IPS DF 6.9 (cell line): ENCODE data around the gene LRCH4.

Experiments
- DNase-seq: peaks from one replicate; pipeline ENCODE4 v3.0.0-alpha.2; 2013; ENCODE audit warnings: low read depth, low spot score
- H3K27ac ChIP-seq: one replicate; pipeline ENCODE4 v1.5.1; 2013; ENCODE audit warnings: low read length, control low read depth
- H3K27me3 ChIP-seq: 2 replicates; pipeline ENCODE4 v1.6.1; 2013; ENCODE audit warnings: mild to moderate bottlenecking, low read length; ENCODE audit not compliant: control insufficient read depth, insufficient read depth
- H3K36me3 ChIP-seq: 2 replicates; pipeline ENCODE4 v1.6.1; 2013; ENCODE audit warnings: low read length; ENCODE audit not compliant: control insufficient read depth, insufficient read depth
- H3K4me1 ChIP-seq: 2 replicates; pipeline ENCODE4 v1.6.1; 2013; ENCODE audit warnings: low read length; ENCODE audit not compliant: control insufficient read depth, insufficient read depth
- H3K4me3 ChIP-seq: 2 replicates; pipeline ENCODE4 v1.5.1; 2013; ENCODE audit warnings: mild to moderate bottlenecking, low read length
- H3K9me3 ChIP-seq: 2 replicates; pipeline ENCODE4 v1.6.1; 2013; ENCODE audit warnings: low read length, inconsistent platforms; ENCODE audit not compliant: control insufficient read depth, insufficient read depth
- WGBS: extraction: QIAGEN DNeasy Blood & Tissue Kit; methylation state at CpG from one replicate; pipeline ENCODE4 v1.1.7; 2013; ENCODE audit warnings: mixed read lengths, missing lambda C conversion rate; ENCODE audit not compliant: insufficient read length, insufficient coverage; 5-methylcytosine and 5-hydroxymethylcytosine counted together

The LRCH4 gene

GRCh38 chr7:100580466-100581283 is 5.3 kb downstream of the LRCH4 start:
- DNase-seq = no peak
- Histone ChIP-seq H3K27ac (no peak overlapping the region), H3K4me3 (no peak overlapping the region), H3K27me3 (no peaks in the 10 kb centered on the region), H3K36me3 (peaks cover 35% of the 10 kb centered on the region), H3K4me1 (peaks cover 10% of the 10 kb centered on the region), H3K9me3 (no peaks in the 10 kb centered on the region)
- 100% methylated on average over 3 of the region's 11 CpGs for whole genome bisulfite sequencing

- no peak overlapping the region for H3K4me3 ChIP-seq
- H3K36me3 ChIP-seq = peaks cover 47% of the 10 kb centered on the region
- no CpG with 5 or more reads among the region's 28 CpGs for WGBS
- H3K9me3 ChIP-seq = no peaks in the 10 kb centered on the region
- peaks cover 2% of the 10 kb centered on the region; the same call in 1 of the 2 replicates for H3K4me1 ChIP-seq
- H3K27ac ChIP-seq = no peak overlapping the region
- H3K27me3 ChIP-seq = no peaks in the 10 kb centered on the region
- no peak for DNase-seq
Measured at GRCh38 chr7:100578246-100579183, 7.4 kb downstream of the LRCH4 start.

- peaks cover 47% of the 10 kb centered on the region for H3K36me3 ChIP-seq
- H3K27ac ChIP-seq = no peak overlapping the region
- no CpG with 5 or more reads among the region's 14 CpGs for WGBS
Measured at GRCh38 chr7:100577507-100577906, 8.4 kb downstream of the LRCH4 start.

GRCh38 chr7:100577103-100577502 is 8.8 kb downstream of the LRCH4 start:
- WGBS = no CpG with 5 or more reads among the region's 24 CpGs
- Histone ChIP-seq H3K27me3 (no peaks in the 10 kb centered on the region), H3K9me3 (no peaks in the 10 kb centered on the region), H3K4me3 (no peak overlapping the region), H3K27ac (no peak overlapping the region), H3K4me1 (peaks cover 4% of the 10 kb centered on the region), H3K36me3 (peaks cover 47% of the 10 kb centered on the region)
- no peak for DNase-seq

More at GRCh38 chr7:100577507-100577906, 8.4 kb downstream of the LRCH4 start:
- Histone ChIP-seq H3K4me1 (0 out of 2 replicates have a peak, but pooled peaks cover 2% of the 10 kb centered on the region), H3K9me3 (no peaks in the 10 kb centered on the region), H3K27me3 (no peaks in the 10 kb centered on the region), H3K4me3 (no peak overlapping the region)
- no peak for DNase-seq

- Histone ChIP-seq H3K27ac (no peak overlapping the region), H3K4me1 (peaks cover 8% of the 10 kb centered on the region), H3K27me3 (no peaks in the 10 kb centered on the region), H3K36me3 (peaks cover 47% of the 10 kb centered on the region), H3K9me3 (no peaks in the 10 kb centered on the region), H3K4me3 (no peak overlapping the region)
- WGBS = no CpG with 5 or more reads among the region's 13 CpGs
- no peak for DNase-seq
Measured at GRCh38 chr7:100576384-100576993, 9.4 kb downstream of the LRCH4 start.

GRCh38 chr7:100575746-100576383 is 10.1 kb downstream of the LRCH4 start:
- Histone ChIP-seq H3K27ac (no peak overlapping the region), H3K4me3 (no peak overlapping the region), H3K9me3 (no peaks in the 10 kb centered on the region), H3K4me1 (peaks cover 13% of the 10 kb centered on the region), H3K36me3 (peaks cover 43% of the 10 kb centered on the region), H3K27me3 (no peaks in the 10 kb centered on the region)
- DNase-seq = no peak
- WGBS = no CpG with 5 or more reads among the region's 17 CpGs

GRCh38 chr7:100575206-100575631 is 10.7 kb downstream of the LRCH4 start:
- no CpG with 5 or more reads among the region's 14 CpGs for WGBS
- Histone ChIP-seq H3K4me1 (peaks cover 15% of the 10 kb centered on the region), H3K36me3 (peaks cover 37% of the 10 kb centered on the region), H3K27ac (no peak overlapping the region), H3K9me3 (no peaks in the 10 kb centered on the region), H3K27me3 (no peaks in the 10 kb centered on the region), H3K4me3 (no peak overlapping the region)
- DNase-seq = no peak

- no CpG with 5 or more reads among the region's 44 CpGs for WGBS
- H3K4me3 ChIP-seq = no peak overlapping the region
- H3K4me1 ChIP-seq = peaks cover 17% of the 10 kb centered on the region
- no peaks in the 10 kb centered on the region for H3K27me3 ChIP-seq
- H3K9me3 ChIP-seq = no peaks in the 10 kb centered on the region
- H3K27ac ChIP-seq = no peak overlapping the region
- H3K36me3 ChIP-seq = peaks cover 30% of the 10 kb centered on the region
- no peak for DNase-seq
Measured at GRCh38 chr7:100574362-100575205, 11.3 kb downstream of the LRCH4 start.

GRCh38 chr7:100573691-100574361 is 12.1 kb downstream of the LRCH4 start, which contains the start of gene SAP25:
Gene SAP25 (minus strand): TSS chr7:100573900. CDS start chr7:100573742, 158 bp downstream.
- Histone ChIP-seq H3K27me3 (no peaks in the 10 kb centered on the region), H3K4me1 (peaks cover 17% of the 10 kb centered on the region), H3K27ac (no peak within 1 kb of the TSS), H3K9me3 (no peaks in the 10 kb centered on the region), H3K36me3 (peaks cover 28% of the 10 kb centered on the region), H3K4me3 (no peak within 1 kb of the TSS)
- DNase-seq = no peak
- no CpG with 5 or more reads among the region's 70 CpGs for WGBS
